ENCODE results near the gene SPHK1.

DNA sequence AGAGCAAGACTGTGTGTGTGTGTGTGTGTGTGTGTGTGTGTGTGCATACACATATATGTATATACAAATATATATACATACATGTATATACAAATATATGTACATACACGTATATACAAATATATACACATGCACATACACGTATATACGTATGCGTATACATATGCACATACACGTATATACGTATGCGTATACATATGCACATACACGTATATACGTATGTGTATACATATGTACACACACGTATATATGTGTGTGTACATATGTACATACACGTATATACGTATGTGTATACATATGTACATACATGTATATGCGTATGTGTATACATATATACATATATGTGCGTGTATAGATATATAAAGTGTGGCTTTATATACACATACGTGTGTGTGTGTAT is 31.4 kb downstream of the SPHK1 start:
- TF ChIP-seq, protein P1, sequence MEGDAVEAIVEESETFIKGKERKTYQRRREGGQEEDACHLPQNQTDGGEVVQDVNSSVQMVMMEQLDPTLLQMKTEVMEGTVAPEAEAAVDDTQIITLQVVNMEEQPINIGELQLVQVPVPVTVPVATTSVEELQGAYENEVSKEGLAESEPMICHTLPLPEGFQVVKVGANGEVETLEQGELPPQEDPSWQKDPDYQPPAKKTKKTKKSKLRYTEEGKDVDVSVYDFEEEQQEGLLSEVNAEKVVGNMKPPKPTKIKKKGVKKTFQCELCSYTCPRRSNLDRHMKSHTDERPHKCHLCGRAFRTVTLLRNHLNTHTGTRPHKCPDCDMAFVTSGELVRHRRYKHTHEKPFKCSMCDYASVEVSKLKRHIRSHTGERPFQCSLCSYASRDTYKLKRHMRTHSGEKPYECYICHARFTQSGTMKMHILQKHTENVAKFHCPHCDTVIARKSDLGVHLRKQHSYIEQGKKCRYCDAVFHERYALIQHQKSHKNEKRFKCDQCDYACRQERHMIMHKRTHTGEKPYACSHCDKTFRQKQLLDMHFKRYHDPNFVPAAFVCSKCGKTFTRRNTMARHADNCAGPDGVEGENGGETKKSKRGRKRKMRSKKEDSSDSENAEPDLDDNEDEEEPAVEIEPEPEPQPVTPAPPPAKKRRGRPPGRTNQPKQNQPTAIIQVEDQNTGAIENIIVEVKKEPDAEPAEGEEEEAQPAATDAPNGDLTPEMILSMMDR (IDR thresholded peaks at IDR 0.05): no peak
- no peak for TF ChIP-seq POLR2A (IDR thresholded peaks at IDR 0.05)
